ENCODE measurements around the gene RPS19. TPM values are rescaled to one million over a fixed set of nuclear protein-coding genes. Genes with fewer than 3 reads are reported as not detected.

Gene RPS19
- total and polyA plus RNA-seq, 4 donors, result 1,039 to 4,419 (median 1,839) TPM

- Histone ChIP-seq H3K4me1 (ENCODE audit: control insufficient read depth in 5 of 5, insufficient read depth in 5 of 5, low read length in 5 of 5) (peaks cover 0 to 16% (median 3%) of the 10 kb centered on the region in 5 donors), H3K27ac (ENCODE audit: low read depth in 1 of 2, low read length in 1 of 2) (no peak overlapping the region), H3K36me3 (ENCODE audit: control insufficient read depth in 4 of 4, insufficient read depth in 4 of 4, low read length in 4 of 4) (peaks cover 5 to 57% (median 15%) of the 10 kb centered on the region in 4 donors), H3K9ac (ENCODE audit: insufficient read depth in 1 of 2, low read length in 2 of 2) (no peak overlapping the region), H3K9me3 (ENCODE audit: control insufficient read depth in 4 of 4, insufficient read depth in 3 of 4, low read length in 3 of 4) (no peaks in the 10 kb centered on the region), H3K4me3 (no peak overlapping the region), H3K27me3 (ENCODE audit: control insufficient read depth in 3 of 3, insufficient read depth in 3 of 3, low read length in 2 of 3) (no peaks in the 10 kb centered on the region)
- 96% methylated on average over 4 of the region's 4 CpGs for WGBS, 2 donors
- DNase-seq (no peak), ATAC-seq (ENCODE audit: insufficient read depth, low FRiP score) (no peak)
- TF ChIP-seq CTCF (IDR thresholded peaks at IDR 0.05; ENCODE audit: control extremely low read depth, extremely low read depth), result no peak
Measured at GRCh38 chr19:41890936-41891335, 30.9 kb downstream of the RPS19 start.

- Histone ChIP-seq H3K9ac (ENCODE audit: insufficient read depth in 1 of 2, low read length in 2 of 2) (no peak overlapping the region), H3K27me3 (ENCODE audit: control insufficient read depth in 3 of 3, insufficient read depth in 3 of 3, low read length in 2 of 3) (no peaks in the 10 kb centered on the region), H3K36me3 (ENCODE audit: control insufficient read depth in 4 of 4, insufficient read depth in 4 of 4, low read length in 4 of 4) (peaks cover 5 to 68% (median 15%) of the 10 kb centered on the region in 4 donors), H3K27ac (ENCODE audit: low read depth in 1 of 2, low read length in 1 of 2) (no peak overlapping the region), H3K9me3 (ENCODE audit: control insufficient read depth in 4 of 4, insufficient read depth in 3 of 4, low read length in 3 of 4) (no peaks in the 10 kb centered on the region), H3K4me1 (ENCODE audit: control insufficient read depth in 5 of 5, insufficient read depth in 5 of 5, low read length in 5 of 5) (peaks cover 0 to 7% (median 0%) of the 10 kb centered on the region in 5 donors), H3K4me3 (no peak overlapping the region)
- no peak for ATAC-seq (ENCODE audit: insufficient read depth, low FRiP score)
- WGBS, 2 donors, result 91% methylated on average over 33 to 34 of the region's 34 CpGs
- no peak for TF ChIP-seq CTCF (IDR thresholded peaks at IDR 0.05; ENCODE audit: control extremely low read depth, extremely low read depth)
- DNase-seq, result no peak
Measured at GRCh38 chr19:41892173-41892902, 32.3 kb downstream of the RPS19 start.

GRCh38 chr19:41893899-41894298 lies 33.8 kb downstream of the RPS19 start:
- H3K9me3 ChIP-seq (ENCODE audit: control insufficient read depth in 4 of 4, insufficient read depth in 3 of 4, low read length in 3 of 4), result no peaks in the 10 kb centered on the region
- DNase-seq, result no peak
- no peak overlapping the region for H3K4me3 ChIP-seq
- peaks cover 5 to 72% (median 13%) of the 10 kb centered on the region in 4 donors for H3K36me3 ChIP-seq (ENCODE audit: control insufficient read depth in 4 of 4, insufficient read depth in 4 of 4, low read length in 4 of 4)
- TF ChIP-seq CTCF (IDR thresholded peaks at IDR 0.05; ENCODE audit: control extremely low read depth, extremely low read depth), result no peak
- H3K27ac ChIP-seq (ENCODE audit: low read depth in 1 of 2, low read length in 1 of 2), result no peak overlapping the region
- peaks cover 0 to 1% (median 0%) of the 10 kb centered on the region in 5 donors for H3K4me1 ChIP-seq (ENCODE audit: control insufficient read depth in 5 of 5, insufficient read depth in 5 of 5, low read length in 5 of 5)
- no peaks in the 10 kb centered on the region for H3K27me3 ChIP-seq (ENCODE audit: control insufficient read depth in 3 of 3, insufficient read depth in 3 of 3, low read length in 2 of 3)
- no peak overlapping the region for H3K9ac ChIP-seq (ENCODE audit: insufficient read depth in 1 of 2, low read length in 2 of 2)
- ATAC-seq (ENCODE audit: insufficient read depth, low FRiP score), result no peak
- 70 to 79% methylated on average over 6 of the region's 6 CpGs for WGBS, 2 donors

Data from lung (tissue), 12 donors.